Measurements from ENCODE around the gene SNX33.
A peak's percentile ranks its signal among the peaks of the same experiment; 100 is the strongest.

The SNX33 gene

DNA sequence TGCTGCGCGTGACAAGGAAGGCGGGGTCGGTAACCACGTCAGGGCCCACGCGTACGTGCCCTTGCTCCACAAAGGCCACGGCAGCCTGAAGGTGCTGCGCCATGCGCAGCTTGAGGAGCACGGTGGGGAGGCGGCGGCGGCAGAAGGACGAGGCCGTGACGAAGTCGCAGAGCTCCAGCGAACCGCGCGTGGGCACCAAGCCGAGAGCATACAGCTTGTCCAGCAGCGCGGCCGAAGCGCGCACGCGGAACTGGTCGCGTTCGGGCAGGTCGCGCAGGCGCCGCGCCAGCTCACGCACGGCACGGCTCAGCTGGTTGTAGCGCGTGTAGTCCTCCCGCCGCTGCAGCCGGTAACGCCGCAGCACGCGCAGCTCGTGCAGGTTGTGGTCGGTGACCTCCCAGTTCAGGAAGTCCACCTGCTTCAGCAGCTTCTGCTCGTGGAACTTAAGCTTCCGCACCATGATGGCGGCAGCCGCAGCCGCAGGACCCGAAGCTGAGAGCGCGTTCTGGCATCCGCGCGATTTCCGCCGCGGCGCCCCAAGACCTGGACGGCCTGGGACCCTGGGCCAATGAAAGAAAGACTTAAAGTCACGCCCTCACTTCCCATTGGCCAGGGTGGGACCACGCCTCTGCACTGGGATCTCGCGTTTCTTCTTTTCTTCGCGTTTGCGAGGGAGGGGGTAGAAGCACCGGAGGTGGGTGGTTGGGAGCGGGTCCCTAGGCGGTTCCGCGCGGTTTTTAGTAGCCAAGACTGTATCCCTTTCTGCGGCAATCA lies 7.8 kb upstream of the SNX33 start, which contains the start of gene IMP3:
Gene IMP3, minus strand, starts transcription at position 516 of the 774 bp plus-strand sequence. Its CDS starts 56 bp downstream, at position 460.
- TF ChIP-seq, protein P1, sequence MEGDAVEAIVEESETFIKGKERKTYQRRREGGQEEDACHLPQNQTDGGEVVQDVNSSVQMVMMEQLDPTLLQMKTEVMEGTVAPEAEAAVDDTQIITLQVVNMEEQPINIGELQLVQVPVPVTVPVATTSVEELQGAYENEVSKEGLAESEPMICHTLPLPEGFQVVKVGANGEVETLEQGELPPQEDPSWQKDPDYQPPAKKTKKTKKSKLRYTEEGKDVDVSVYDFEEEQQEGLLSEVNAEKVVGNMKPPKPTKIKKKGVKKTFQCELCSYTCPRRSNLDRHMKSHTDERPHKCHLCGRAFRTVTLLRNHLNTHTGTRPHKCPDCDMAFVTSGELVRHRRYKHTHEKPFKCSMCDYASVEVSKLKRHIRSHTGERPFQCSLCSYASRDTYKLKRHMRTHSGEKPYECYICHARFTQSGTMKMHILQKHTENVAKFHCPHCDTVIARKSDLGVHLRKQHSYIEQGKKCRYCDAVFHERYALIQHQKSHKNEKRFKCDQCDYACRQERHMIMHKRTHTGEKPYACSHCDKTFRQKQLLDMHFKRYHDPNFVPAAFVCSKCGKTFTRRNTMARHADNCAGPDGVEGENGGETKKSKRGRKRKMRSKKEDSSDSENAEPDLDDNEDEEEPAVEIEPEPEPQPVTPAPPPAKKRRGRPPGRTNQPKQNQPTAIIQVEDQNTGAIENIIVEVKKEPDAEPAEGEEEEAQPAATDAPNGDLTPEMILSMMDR (IDR thresholded peaks at IDR 0.05), result no peak

DNA sequence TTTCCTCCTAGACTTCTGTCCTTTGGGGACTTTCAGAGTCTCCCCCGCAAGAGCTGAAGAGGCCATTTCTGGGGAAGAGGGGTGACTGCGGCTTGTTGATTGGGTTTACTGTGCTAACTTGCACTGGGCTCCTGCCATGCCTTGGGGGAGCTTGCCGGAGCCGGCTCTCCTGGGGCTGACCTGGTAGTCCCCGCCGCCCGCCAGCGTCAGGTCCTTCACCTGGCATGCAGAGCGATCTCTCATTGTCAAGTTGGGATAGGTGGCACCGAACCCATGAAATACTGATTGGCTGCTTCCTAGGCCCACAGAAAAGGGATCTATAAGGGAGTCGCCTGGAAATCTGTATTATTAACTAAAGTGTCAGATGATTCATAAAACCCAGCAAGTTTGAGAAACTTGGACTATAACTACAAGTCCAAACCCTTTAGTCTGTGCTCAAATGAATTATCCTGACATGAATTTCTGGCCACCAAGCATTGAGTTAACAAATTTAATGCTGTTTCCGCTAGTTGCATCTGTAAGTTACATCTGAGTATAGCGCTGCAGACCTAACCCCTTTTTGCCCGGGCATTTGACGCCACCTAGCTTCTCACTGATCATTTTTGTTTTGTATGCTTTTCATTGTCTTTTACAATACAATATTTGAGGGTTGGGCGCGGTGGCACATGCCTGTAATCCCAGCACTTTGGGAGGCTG lies 7.1 kb upstream of the SNX33 start:
- TF ChIP-seq, protein P1 (IDR thresholded peaks at IDR 0.05), result peak; percentile 38; the same call in 1 of the 2 replicates

DNA sequence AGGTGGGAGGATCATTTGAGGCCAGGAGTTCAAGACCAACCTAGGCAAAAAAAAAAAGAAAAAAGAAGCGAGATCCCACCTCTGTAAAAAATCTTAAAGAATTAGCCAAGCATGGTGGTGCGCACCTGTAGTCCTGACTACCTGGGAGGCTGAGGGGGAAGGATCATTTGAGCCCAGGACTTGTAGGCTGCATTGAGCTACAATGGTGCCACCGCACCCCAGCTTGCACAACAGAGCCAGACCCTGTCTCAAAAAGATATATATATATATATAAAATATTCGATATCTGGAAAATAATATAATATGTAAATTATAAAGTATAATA lies 6.6 kb upstream of the SNX33 start:
- TF ChIP-seq, protein P1 (IDR thresholded peaks at IDR 0.05), result peak; percentile 2; the same call in 1 of the 2 replicates

DNA sequence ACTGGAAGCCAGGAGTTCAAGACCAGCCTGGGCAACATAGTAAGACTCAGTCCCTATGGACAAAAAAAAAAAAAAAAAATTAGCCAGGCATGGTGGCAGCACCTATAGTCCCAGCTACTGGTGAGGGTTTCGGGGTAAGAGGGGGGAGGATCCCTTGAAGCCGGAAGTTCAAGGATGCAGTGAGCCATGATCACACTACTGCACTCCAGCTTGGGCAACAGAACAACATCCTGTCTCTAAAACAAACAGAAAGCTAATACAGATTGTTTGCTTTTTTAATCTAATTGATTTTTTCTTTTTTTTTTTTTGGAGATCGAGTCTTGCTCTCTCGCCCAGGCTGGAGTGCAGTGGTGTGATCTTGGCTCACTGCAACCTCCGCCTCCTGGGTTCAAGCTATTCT lies 6.1 kb upstream of the SNX33 start:
- TF ChIP-seq, protein P1 (IDR thresholded peaks at IDR 0.05), result no peak

DNA sequence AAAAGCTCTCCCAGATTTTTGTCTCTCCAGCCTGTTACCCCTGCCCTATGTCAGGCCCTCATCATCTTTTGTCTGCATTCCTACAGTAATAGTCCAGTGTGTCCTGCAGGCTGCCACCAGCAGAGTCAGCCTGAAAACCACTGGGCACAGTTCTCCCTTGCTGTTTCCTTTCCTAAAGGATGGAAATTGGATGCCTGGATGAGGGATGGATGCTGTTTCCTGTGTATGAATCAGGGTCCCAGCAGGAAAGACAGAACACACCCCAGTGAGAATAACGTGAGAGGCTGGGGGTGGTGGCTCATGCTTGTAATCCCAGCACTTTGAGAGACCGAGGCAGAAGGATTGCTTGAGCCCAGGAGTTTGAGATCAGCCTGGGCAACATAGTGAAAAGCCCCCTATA lies 3.3 kb upstream of the SNX33 start:
- TF ChIP-seq, protein P1 (IDR thresholded peaks at IDR 0.05), result no peak

DNA sequence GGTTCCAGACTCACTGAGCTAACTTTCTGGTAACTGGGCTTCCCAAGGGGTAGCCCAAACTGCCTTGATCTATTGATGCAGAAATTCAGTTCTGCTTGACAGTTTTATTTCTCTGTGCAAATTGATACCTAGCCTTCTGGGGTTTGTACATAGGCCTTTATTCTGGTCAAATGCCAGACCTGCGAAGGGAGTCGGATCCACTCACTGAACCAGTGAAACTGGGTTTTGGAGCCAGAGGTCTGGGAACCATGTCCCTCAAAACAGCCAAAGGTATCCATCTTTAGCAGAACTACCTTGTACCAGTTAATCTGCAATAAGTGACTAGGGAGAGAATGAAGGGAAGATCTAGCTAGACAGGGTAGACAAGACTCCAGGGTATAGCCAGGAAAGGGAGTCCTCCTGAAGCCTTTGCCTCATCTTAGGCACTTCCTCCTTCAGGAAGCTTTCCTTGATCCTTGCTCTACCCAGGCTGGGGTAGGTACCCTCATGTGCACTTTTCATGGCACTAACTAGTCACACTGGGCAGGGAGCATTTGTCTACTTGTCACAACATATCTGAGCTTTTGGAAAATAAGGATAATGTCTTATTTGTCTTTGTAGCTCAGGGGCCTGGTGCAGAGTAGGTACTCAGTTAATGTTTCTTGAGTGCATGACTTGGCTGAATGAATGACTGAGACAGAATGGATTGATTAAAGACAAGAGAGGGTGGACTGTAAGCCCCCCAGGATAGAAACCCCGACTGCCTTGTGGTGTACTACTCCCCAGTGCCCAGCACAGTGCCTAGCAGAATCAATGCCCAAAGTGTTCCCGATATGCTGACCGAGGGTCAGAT lies 1.4 kb upstream of the SNX33 start:
- TF ChIP-seq, protein P1 (IDR thresholded peaks at IDR 0.05), result no peak

DNA sequence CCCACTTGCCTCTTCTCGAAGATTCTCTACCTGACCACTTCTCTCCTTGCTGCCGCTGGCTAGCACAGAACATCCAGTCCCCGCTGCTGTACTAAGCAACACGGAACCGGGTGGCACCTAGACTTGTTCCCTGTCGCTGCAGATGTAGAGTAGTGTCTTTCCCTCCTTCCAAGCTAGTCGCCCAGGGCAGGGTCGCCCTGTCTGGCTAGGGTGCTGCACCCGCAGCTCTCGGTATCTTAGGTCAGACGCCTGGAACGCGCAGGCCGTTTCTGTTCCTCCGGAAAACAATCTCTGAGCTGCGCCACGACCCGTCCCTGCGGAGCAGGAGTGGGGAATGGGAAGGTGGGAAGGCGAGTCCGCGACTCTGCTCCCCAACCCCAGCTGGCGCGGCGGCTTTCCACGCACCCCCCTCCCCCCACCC lies 758 bp upstream of the SNX33 start:
- TF ChIP-seq, protein P1 (IDR thresholded peaks at IDR 0.05), result no peak

Data from LNCAP (cell line).